Right lobe of liver (tissue), 6 donors: Measurements from ENCODE around the gene MTF1. TPM values are rescaled to one million over a fixed set of nuclear protein-coding genes. Genes with fewer than 3 reads are reported as not detected.

ENCODE experiments used
- ATAC-seq, 4 donors: fragments of 200-7000 bp; cut with Tn5 transposase; one replicate each; pipeline ENCODE4 v1.9.1; 2020; ENCODE audit warnings: mild to moderate bottlenecking in 4 of 4, moderate library complexity in 4 of 4
- DNase-seq, 3 donors: peaks; one replicate each; pipeline ENCODE4 v3.0.0-alpha.2; 2020
- H3K27ac ChIP-seq, 3 donors: fragments of 200-600 bp; one replicate each; pipeline ENCODE4 v1.8.0; 2022
- H3K27me3 ChIP-seq, 2 donors: fragments of 200-600 bp; one replicate each; pipeline ENCODE4 v1.8.0; 2022
- H3K36me3 ChIP-seq, 4 donors: fragments of 200-600 bp; sonication (generic) in 1 of 4; one replicate each; pipeline versions ENCODE4 v1.5.1 to v1.8.0; 2017 to 2022; ENCODE audit warnings: control low read depth in 1 of 4
- H3K4me1 ChIP-seq, 4 donors: fragments of 200-600 bp; sonication (generic) in 1 of 4; one replicate each; pipeline versions ENCODE4 v1.5.1 to v1.8.0; 2017 to 2022; ENCODE audit warnings: control low read depth in 1 of 4
- H3K4me3 ChIP-seq, 3 donors: fragments of 200-600 bp; one replicate each; pipeline ENCODE4 v1.8.0; 2022
- H3K9me3 ChIP-seq, 4 donors: fragments of 200-600 bp; sonication (generic) in 1 of 4; one replicate each; pipeline versions ENCODE4 v1.5.1 to v1.8.0; 2017 to 2022; ENCODE audit warnings: control low read depth in 1 of 4
- CTCF ChIP-seq, 4 donors: fragments of 200-600 bp in 3 of 4; fragments of 450-650 bp in 1 of 4; IDR thresholded peaks; one replicate each; pipeline versions ENCODE4 v1.5.1 to v1.8.0; 2016 to 2022; ENCODE audit warnings: antibody characterized with exemption in 4 of 4, mild to moderate bottlenecking in 2 of 4
- POLR2A ChIP-seq: fragments of 450-650 bp; IDR thresholded peaks from one replicate; pipeline ENCODE4 v1.6.1; 2017; ENCODE audit warnings: antibody characterized with exemption, mild to moderate bottlenecking
- WGBS: methylation state at CpG from one replicate; pipeline ENCODE4 v1.1.6; 2018; ENCODE audit warnings: low coverage, low lambda C conversion rate; ENCODE audit not compliant: insufficient coverage; ENCODE audit errors: missing lambda C conversion rate; 5-methylcytosine and 5-hydroxymethylcytosine counted together
- intact Hi-C, 2 donors: fragments of 100-400 bp; cut with DNase I; formaldehyde crosslinking; loops; one replicate each; pipeline versions ENCODE4 v1.11.2 to v1.14.1; 2022
- total RNA-seq, 6 experiments: library from RNA; depleted of rRNA in 2 of 6; stranded (reverse); fragments of >200 nt in 2 of 6; fragmentation: NEBNext Ultra II Directional in 3 of 6; extraction: Animal tissue kit (Norgen Biotek cat#: 25700) in 3 of 6; gene quantifications; one replicate each; pipeline versions ENCODE4 v1.1.0 to v1.2.4, GENCODE V29; 2016 to 2023
- donor health status: DM: no; HTN: yes; CAD: no.
- donor health status: DM: no; HTN: no; CAD: no.
- donor health status: DM: no; HTN: no; CAD: no.
- donor health status: DM: no; HTN: yes; CAD: no.
- donor health status: DM: no; HTN: yes; CAD: no.

MTF1 gene
- total RNA-seq, 6 experiments from 2014 or later = 3.5 to 10.3 (median 6.1) TPM

- no peak overlapping the region for H3K27ac ChIP-seq
- intact Hi-C loops = no loop called here
- DNase-seq = no peak
- H3K27me3 ChIP-seq = no peaks in the 10 kb centered on the region
- peaks cover 0 to 8% (median 3%) of the 10 kb centered on the region in 4 donors for H3K4me1 ChIP-seq
- H3K4me3 ChIP-seq = no peak overlapping the region
- ATAC-seq = no peak
- no peaks in the 10 kb centered on the region for H3K9me3 ChIP-seq
- WGBS = 88% methylated on average over 1 of the region's 1 CpG
- TF ChIP-seq POLR2A (no peak), CTCF (IDR thresholded peaks at IDR 0.05) (no peak)
- H3K36me3 ChIP-seq = peaks cover 19 to 52% (median 28%) of the 10 kb centered on the region in 4 donors
Measured at GRCh38 chr1:37802439-37802838, 57.0 kb downstream of the MTF1 start.

GRCh38 chr1:37797750-37798345, 61.5 kb downstream of the MTF1 start:
- Histone ChIP-seq H3K4me3 (no peak overlapping the region), H3K36me3 (peaks cover 0 to 13% (median 7%) of the 10 kb centered on the region in 4 donors), H3K27me3 (no peaks in the 10 kb centered on the region), H3K4me1 (peaks cover 0 to 10% (median 0%) of the 10 kb centered on the region in 4 donors), H3K27ac (no peak overlapping the region), H3K9me3 (no peaks in the 10 kb centered on the region)
- intact Hi-C loops = no loop called here
- no peak for ATAC-seq
- TF ChIP-seq CTCF (IDR thresholded peaks at IDR 0.05) (no peak), POLR2A (no peak)
- whole genome bisulfite sequencing = 84% methylated on average over 3 of the region's 3 CpGs
- DNase-seq = no peak

GRCh38 chr1:37795340-37796125, 63.9 kb downstream of the MTF1 start:
- no peak for TF ChIP-seq CTCF (IDR thresholded peaks at IDR 0.05)
- no peak for TF ChIP-seq POLR2A
- intact Hi-C loops = no loop called here
- peak in 2 of 3 donors; percentile 60 to 64 for DNase-seq
- H3K27ac ChIP-seq = no peak overlapping the region
- no peaks in the 10 kb centered on the region for H3K9me3 ChIP-seq
- no peak overlapping the region for H3K4me3 ChIP-seq
- 43% methylated on average over 10 of the region's 22 CpGs for WGBS
- peaks cover 0 to 2% (median 0%) of the 10 kb centered on the region in 4 donors for H3K36me3 ChIP-seq
- peaks cover 0 to 10% (median 0%) of the 10 kb centered on the region in 4 donors for H3K4me1 ChIP-seq
- H3K27me3 ChIP-seq = no peaks in the 10 kb centered on the region
- peak; percentile 56 to 76 (median 66) for ATAC-seq

- TF ChIP-seq CTCF (IDR thresholded peaks at IDR 0.05) (no peak), POLR2A (no peak)
- Histone ChIP-seq H3K27me3 (no peaks in the 10 kb centered on the region), H3K4me3 (peak overlapping the region in 2 of 3 donors; percentile 26 to 61), H3K9me3 (no peaks in the 10 kb centered on the region), H3K36me3 (no peaks in the 10 kb centered on the region), H3K27ac (no peak overlapping the region), H3K4me1 (peaks cover 0 to 10% (median 0%) of the 10 kb centered on the region in 4 donors)
- 40% methylated on average over 14 of the region's 59 CpGs for WGBS
- peak in 1 of 4 donors; percentile 3 for ATAC-seq
- DNase-seq = peak in 1 of 3 donors; percentile 19
- intact Hi-C loops = no loop called here
Measured at GRCh38 chr1:37794372-37795339, 64.7 kb downstream of the MTF1 start.
